HepG2 (cell line): ENCODE data around the gene SLC13A3. TPM values are rescaled to one million over a fixed set of nuclear protein-coding genes. Genes with fewer than 3 reads are reported as not detected.

Experiments
- ETV5 ChIP-seq: IDR thresholded peaks from 2 replicates; pipeline ENCODE4 v1.6.1; 2018; ENCODE audit warnings: missing biosample characterization, missing genetic modification reagents, inconsistent platforms, borderline replicate concordance
- HMG20A ChIP-seq: IDR thresholded peaks from 2 replicates; pipeline ENCODE4 v1.6.1; 2016; ENCODE audit warnings: borderline replicate concordance
- HNF4G ChIP-seq, 2 experiments: sonication (generic) in 1 of 2; formaldehyde crosslinking in 1 of 2; IDR thresholded peaks; 2 replicates each; pipeline versions ENCODE4 v1.4.0 to v1.6.1; 2011 to 2020; ENCODE audit warnings: borderline replicate concordance in 2 of 2, low read depth in 2 of 2, mild to moderate bottlenecking in 2 of 2, low read length in 1 of 2, missing genetic modification reagents in 1 of 2, moderate library complexity in 1 of 2
- HNRNPUL1 ChIP-seq: fragments of 200-400 bp; formaldehyde crosslinking; IDR thresholded peaks from 2 replicates; pipeline ENCODE4 v1.6.1; 2017; ENCODE audit warnings: low read depth, mild to moderate bottlenecking, low read length, moderate library complexity
- IKZF4 ChIP-seq: sonication (generic); formaldehyde crosslinking; IDR thresholded peaks from 2 replicates; pipeline ENCODE4 v1.5.1; 2020; ENCODE audit warnings: borderline replicate concordance, mild to moderate bottlenecking, low read depth, missing genetic modification reagents; ENCODE audit errors: not compliant biosample characterization
- KMT2B ChIP-seq: IDR thresholded peaks from 2 replicates; pipeline ENCODE4 v1.6.1; 2016; ENCODE audit warnings: missing genetic modification reagents, missing compliant biosample characterization
- NCOA2 ChIP-seq: sonication (generic); formaldehyde crosslinking; IDR thresholded peaks from 2 replicates; pipeline ENCODE4 v1.8.0; 2022; ENCODE audit warnings: inconsistent platforms
- PPARG ChIP-seq: conservative IDR thresholded peaks from 2 replicates; pipeline ENCODE4 v1.6.1; 2016; ENCODE audit warnings: missing biosample characterization, missing genetic modification reagents
- ZNF234 ChIP-seq: sonication (generic); formaldehyde crosslinking; conservative IDR thresholded peaks from 2 replicates; pipeline ENCODE4 v1.5.1; 2020; ENCODE audit warnings: mild to moderate bottlenecking, missing genetic modification reagents
- ZNF543 ChIP-seq: sonication (generic); formaldehyde crosslinking; IDR thresholded peaks from 2 replicates; pipeline ENCODE4 v1.4.0; 2020; ENCODE audit warnings: mild to moderate bottlenecking, missing genetic modification reagents
- ZNF780A ChIP-seq: sonication (generic); formaldehyde crosslinking; IDR thresholded peaks from 2 replicates; pipeline ENCODE4 v1.8.0; 2022; ENCODE audit warnings: mild to moderate bottlenecking, missing genetic modification reagents, moderate library complexity
- polyA plus RNA-seq, 8 experiments: library from polyadenylated mRNA; depleted of rRNA in 3 of 8; stranded (reverse) in 7 of 8; unstranded in 1 of 8; fragments of >200 nt; fragmentation: Illumina TruSeq in 4 of 8; extraction: Trizol in 4 of 8; gene quantifications; 2 replicates each; pipeline versions ENCODE4 v1.2.1 to v1.2.3, GENCODE V29; 2011 to 2016; ENCODE audit warnings: low read depth in 4 of 8, missing spikeins in 1 of 8, mixed read lengths in 1 of 8; ENCODE audit not compliant: insufficient read depth in 1 of 8
- total RNA-seq, 5 experiments: library from RNA; depleted of rRNA; stranded (reverse); fragments of >200 nt; fragmentation: Illumina TruSeq; extraction: Trizol; gene quantifications; 2 replicates each; pipeline ENCODE4 v1.2.3, GENCODE V29; 2016; ENCODE audit warnings: low read depth in 1 of 5
- TF ChIP-seq, protein P1 (sequence below): sonication (generic); formaldehyde crosslinking; IDR thresholded peaks from 2 replicates; pipeline ENCODE4 v1.5.1; 2020; ENCODE audit warnings: missing genetic modification reagents, mild to moderate bottlenecking, borderline replicate concordance
- TF ChIP-seq, protein P2 (sequence below): IDR thresholded peaks from 2 replicates; pipeline ENCODE4 v1.6.1; 2016; ENCODE audit warnings: missing genetic modification reagents, missing compliant biosample characterization
- TF ChIP-seq, protein P3 (sequence below): sonication (generic); formaldehyde crosslinking; IDR thresholded peaks from 2 replicates; pipeline ENCODE4 v1.4.0; 2020; ENCODE audit warnings: mild to moderate bottlenecking, missing genetic modification reagents
- TF ChIP-seq, protein P4 (sequence below): sonication (generic); formaldehyde crosslinking; IDR thresholded peaks from 2 replicates; pipeline ENCODE4 v1.4.0; 2020; ENCODE audit warnings: missing genetic modification reagents
- TF ChIP-seq, protein P5 (sequence below): sonication (generic); formaldehyde crosslinking; IDR thresholded peaks from 2 replicates; pipeline ENCODE4 v1.5.0; 2020; ENCODE audit warnings: mild to moderate bottlenecking, missing genetic modification reagents

The SLC13A3 gene
- total and polyA plus RNA-seq, 2 of the 13 experiments (the other 11 are each of a cell fraction or from before 2014, with no cell fraction given) = 66.5 to 76.0 TPM

DNA sequence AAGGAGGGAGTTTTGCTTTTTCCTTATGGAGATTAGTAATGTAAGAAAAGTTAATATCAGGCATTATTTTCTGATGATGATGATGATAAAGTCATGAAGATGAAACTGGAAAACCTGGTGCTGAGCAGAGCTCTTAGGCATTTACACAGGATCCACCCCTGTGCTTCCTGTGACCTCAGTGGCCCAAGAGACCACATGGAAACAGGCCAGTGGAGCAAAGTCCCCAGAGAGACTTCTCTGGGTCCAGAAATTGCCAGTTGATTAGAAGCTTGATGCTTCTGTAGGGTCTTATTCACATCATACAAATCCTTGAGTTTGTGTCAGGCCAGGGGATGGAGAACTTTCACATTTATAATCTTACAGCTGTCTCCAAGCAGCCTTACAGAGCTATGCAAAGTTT is 46.1 kb downstream of the SLC13A3 start (continued):
- TF ChIP-seq, protein P1, sequence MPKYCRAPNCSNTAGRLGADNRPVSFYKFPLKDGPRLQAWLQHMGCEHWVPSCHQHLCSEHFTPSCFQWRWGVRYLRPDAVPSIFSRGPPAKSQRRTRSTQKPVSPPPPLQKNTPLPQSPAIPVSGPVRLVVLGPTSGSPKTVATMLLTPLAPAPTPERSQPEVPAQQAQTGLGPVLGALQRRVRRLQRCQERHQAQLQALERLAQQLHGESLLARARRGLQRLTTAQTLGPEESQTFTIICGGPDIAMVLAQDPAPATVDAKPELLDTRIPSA (CRISPR knock-in tag) = no peak
- TF ChIP-seq ZNF234 (no peak), HMG20A (CRISPR knock-in tag) (peak; percentile 41; the same call in 1 of the 2 replicates), ETV5 (peak; percentile 80; the same call in 1 of the 2 replicates), ZNF543 (CRISPR knock-in tag) (no peak), NCOA2 (CRISPR knock-in tag) (peak; percentile 53; the same call in 1 of the 2 replicates), KMT2B (CRISPR knock-in tag) (no peak), ZNF780A (CRISPR knock-in tag) (no peak), HNRNPUL1 (no peak), HNF4G (IDR thresholded peaks at IDR 0.05; ENCODE audit: borderline replicate concordance, low read depth, low read length) (peak; percentile 77), HNF4G (CRISPR knock-in tag; IDR thresholded peaks at IDR 0.05; ENCODE audit: borderline replicate concordance, low read depth) (peak; percentile 45; the same call in 1 of the 2 replicates), PPARG (CRISPR knock-in tag) (peak; percentile 72; the same call in 1 of the 2 replicates), IKZF4 (CRISPR knock-in tag) (no peak)
- TF ChIP-seq, protein P2, sequence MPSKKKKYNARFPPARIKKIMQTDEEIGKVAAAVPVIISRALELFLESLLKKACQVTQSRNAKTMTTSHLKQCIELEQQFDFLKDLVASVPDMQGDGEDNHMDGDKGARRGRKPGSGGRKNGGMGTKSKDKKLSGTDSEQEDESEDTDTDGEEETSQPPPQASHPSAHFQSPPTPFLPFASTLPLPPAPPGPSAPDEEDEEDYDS (CRISPR knock-in tag) = no peak
- TF ChIP-seq, protein P3, sequence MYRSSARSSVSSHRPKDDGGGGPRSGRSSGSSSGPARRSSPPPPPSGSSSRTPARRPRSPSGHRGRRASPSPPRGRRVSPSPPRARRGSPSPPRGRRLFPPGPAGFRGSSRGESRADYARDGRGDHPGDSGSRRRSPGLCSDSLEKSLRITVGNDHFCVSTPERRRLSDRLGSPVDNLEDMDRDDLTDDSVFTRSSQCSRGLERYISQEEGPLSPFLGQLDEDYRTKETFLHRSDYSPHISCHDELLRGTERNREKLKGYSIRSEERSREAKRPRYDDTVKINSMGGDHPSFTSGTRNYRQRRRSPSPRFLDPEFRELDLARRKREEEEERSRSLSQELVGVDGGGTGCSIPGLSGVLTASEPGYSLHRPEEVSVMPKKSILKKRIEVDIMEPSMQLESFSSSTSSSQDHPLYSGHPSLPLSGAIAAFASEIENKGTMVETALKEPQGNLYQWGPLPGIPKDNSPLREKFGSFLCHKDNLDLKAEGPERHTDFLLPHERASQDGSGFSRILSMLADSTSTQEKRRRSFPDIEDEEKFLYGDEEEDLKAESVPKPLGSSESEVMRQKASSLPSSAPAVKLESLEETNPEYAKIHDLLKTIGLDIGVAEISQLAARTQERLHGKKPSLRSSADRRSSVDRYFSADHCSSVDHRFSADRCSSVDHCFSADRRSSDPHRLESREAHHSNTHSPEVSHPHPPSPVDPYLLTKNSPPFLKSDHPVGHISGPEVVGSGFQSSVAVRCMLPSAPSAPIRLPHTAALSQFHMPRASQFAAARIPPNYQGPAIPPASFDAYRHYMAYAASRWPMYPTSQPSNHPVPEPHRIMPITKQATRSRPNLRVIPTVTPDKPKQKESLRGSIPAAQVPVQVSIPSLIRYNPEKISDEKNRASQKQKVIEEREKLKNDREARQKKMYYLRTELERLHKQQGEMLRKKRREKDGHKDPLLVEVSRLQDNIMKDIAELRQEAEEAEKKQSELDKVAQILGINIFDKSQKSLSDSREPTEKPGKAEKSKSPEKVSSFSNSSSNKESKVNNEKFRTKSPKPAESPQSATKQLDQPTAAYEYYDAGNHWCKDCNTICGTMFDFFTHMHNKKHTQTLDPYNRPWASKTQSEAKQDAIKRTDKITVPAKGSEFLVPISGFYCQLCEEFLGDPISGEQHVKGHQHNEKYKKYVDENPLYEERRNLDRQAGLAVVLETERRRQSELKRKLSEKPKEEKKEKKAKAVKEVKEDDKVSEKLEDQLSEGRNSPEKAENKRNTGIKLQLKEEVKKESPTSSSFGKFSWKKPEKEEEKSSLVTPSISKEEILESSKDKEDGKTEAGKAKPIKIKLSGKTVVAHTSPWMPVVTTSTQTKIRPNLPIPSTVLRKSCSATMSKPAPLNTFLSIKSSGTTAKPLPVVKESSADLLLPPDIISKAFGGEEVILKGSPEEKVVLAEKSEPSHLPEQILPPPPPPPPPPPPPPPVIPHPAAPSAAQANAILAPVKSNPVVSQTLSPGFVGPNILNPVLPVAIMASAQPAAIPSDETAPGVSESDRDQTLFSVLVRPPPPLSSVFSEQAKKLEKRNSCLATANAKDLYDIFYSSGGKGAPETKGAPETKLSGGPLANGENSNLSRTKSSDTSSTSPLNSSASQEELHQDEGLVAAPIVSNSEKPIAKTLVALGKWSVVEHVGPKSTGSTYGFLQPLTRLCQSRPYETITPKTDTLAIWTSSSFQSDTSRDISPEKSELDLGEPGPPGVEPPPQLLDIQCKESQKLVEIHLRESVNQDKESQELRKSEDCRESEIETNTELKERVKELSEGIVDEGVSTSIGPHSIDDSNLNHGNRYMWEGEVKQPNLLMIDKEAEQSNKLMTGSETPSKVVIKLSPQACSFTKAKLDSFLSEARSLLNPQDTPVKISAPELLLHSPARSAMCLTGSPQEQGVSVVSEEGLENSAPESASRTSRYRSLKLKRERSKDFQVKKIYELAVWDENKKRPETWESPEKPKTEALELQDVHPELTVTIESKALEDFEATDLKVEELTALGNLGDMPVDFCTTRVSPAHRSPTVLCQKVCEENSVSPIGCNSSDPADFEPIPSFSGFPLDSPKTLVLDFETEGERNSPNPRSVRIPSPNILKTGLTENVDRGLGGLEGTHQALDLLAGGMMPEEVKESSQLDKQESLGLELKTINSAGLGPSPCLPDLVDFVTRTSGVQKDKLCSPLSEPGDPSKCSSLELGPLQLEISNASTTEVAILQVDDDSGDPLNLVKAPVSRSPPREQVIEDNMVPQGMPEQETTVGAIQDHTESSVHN = no peak
- TF ChIP-seq, protein P4, sequence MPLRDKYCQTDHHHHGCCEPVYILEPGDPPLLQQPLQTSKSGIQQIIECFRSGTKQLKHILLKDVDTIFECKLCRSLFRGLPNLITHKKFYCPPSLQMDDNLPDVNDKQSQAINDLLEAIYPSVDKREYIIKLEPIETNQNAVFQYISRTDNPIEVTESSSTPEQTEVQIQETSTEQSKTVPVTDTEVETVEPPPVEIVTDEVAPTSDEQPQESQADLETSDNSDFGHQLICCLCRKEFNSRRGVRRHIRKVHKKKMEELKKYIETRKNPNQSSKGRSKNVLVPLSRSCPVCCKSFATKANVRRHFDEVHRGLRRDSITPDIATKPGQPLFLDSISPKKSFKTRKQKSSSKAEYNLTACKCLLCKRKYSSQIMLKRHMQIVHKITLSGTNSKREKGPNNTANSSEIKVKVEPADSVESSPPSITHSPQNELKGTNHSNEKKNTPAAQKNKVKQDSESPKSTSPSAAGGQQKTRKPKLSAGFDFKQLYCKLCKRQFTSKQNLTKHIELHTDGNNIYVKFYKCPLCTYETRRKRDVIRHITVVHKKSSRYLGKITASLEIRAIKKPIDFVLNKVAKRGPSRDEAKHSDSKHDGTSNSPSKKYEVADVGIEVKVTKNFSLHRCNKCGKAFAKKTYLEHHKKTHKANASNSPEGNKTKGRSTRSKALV (CRISPR knock-in tag) = no peak
- TF ChIP-seq, protein P5, sequence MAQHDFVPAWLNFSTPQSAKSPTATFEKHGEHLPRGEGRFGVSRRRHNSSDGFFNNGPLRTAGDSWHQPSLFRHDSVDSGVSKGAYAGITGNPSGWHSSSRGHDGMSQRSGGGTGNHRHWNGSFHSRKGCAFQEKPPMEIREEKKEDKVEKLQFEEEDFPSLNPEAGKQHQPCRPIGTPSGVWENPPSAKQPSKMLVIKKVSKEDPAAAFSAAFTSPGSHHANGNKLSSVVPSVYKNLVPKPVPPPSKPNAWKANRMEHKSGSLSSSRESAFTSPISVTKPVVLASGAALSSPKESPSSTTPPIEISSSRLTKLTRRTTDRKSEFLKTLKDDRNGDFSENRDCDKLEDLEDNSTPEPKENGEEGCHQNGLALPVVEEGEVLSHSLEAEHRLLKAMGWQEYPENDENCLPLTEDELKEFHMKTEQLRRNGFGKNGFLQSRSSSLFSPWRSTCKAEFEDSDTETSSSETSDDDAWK (CRISPR knock-in tag) = no peak
